NK-92 treated with Interleukin-12 subunit alpha and Interleukin-12 subunit beta, amount 100 ng/mL, for 24 hours (cell line): ENCODE measurements around the gene ALK.

Experiments
- DNase-seq: peaks from one replicate; lab custom pipeline; 2025; lab: John Stamatoyannopoulos, UW

ALK gene

DNA sequence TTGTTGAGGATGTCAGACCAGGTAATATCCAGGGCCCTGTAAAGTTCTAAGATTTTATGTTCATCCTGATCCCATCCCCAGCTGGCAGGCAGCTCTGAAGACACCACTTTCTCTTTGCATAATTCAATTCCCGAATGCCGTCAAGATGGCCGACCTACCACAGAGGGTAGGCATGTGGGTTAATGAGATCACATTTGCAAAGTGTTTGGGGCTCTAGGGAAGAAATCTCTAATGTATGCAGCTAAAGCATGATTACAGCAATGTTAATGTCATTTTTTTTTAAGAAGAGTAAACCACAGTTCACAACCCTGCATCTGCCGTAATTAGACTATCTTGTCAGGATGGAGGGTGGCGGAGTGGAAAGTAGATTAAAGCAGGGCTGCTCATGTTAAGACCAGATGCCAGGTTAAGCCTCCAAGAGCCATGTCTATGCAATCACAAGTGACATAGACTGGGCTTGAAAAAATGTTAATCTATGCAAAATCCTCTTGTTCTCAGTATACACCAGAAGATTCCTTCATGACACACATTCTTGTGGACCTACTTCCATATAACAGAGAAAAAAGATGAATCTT, 131.4 kb downstream of the ALK start:
- no peak for DNase-seq

DNA sequence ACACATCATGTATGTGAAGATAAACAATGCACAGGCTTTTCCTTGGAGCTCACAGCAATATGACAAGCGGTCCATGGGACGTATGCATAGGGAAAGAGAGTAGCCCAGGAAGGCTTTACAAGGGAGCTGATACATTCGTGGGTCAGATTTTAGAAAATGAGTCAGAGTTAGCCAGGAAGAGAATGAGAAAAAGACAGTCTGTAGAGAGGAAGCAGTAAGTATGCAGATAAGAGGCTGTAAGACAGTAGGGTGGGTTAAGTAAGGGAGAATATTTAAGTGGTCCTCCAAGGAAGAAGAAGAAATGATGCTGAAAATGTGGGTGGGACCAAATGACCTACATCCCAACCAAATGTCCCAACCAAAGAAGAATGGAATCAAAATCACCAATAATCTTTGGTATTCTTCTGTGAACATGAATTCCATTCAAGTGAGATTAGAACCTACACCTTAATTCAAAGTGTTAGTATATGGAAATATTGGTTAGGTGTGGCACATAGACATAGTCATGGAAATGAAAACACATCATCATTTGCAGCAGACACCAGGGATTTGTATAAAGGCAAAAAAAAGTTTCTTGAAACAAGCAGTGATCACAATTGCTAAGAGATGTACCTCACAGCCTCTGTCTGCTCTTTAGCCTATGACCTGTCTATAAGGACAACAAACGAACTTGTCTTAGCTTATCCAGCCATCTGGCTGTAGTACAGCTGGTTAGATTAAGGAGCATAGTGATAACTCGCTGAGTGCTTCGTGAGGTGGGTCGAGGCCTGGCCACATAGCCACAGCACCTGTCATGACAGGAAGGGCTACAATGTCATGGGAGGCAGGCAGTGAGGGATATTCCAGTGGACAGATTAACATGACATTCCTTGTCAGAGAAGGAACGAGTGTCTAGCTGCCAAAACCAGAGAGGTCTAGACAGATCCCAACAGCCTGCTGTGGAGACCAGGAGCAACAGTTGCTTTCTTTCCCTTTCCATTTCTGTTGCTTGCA, 133.6 kb downstream of the ALK start:
- DNase-seq: no peak

DNA sequence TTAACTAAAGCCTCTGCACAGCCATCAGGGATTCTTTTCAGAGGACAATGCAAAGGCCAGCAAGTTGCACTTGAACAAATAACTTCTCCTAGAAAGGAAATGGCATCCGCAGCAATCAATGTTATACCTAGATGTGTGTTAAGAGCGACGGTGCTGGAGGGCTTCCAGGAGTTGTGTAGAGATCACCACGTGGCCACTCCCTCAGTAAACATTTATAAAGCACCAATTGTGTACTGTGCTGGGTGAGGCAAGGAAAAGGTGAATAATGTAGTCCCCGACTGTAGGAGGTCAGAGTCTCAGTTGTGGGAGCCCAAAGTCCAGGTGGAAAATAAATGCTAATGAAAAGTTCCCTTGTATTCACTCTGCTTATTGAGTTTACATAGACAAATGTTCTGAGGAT, 135.0 kb downstream of the ALK start:
- no peak for DNase-seq

DNA sequence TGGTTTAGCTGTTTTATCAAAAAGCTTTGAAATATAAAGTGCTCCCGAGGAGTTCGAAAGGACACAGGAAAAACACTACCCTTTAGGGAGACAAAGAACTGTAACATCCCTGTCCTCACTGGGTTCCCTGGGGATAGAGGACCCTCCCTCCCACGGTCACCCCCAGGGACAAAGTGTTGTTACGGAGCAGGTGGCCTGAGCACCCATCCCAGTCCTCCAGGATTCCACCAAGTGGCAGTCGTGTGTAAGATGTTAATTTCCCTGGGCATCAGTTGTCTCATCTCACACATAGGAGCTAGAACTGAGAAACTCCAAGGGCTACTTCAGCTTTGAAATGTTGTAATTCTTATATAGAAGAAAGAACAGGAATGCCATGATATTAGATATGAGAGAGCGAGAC, 137.7 kb downstream of the ALK start:
- no peak for DNase-seq

DNA sequence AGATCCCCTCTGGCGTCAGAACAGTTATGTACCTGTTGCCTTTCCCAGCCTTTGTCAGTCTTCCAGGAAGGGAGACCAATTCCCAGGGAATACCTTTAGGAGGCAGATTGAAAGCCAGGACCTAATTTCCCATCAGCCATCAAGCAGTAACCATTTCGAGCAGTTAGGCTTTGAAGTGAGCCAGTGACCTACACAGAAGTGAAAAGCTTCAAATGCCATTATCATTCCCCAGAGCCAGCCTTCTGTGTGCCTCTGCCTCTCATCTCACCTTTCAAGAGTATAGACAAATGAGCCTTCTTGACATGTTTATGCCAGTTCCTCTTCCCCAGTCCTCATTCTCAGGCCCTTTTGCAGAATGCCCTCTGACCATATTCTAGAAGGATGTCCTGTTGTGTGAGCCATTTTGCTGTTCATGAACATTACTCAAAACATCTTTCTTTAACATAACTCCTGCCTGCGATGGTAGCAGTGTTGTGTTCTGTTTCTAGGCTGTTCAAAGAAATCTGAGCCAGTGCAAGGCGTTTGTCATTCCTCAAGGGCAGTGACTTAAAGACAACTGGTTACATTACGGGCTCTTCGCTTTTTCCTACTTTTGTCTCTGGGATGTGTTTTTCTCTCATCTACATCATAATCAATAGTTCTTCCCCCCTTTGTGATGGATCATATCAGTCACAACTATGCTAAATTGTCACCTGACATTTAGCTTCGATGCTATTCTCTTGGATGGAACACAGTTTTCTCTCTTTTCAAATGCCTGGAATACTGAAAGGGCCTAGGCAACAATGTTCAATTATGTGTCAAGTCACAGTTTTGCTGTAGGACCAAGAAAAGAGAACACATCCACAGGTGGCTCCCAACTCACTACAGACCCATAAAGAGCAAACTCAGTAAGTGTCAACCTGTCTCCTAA, 138.6 kb downstream of the ALK start:
- no peak for DNase-seq

DNA sequence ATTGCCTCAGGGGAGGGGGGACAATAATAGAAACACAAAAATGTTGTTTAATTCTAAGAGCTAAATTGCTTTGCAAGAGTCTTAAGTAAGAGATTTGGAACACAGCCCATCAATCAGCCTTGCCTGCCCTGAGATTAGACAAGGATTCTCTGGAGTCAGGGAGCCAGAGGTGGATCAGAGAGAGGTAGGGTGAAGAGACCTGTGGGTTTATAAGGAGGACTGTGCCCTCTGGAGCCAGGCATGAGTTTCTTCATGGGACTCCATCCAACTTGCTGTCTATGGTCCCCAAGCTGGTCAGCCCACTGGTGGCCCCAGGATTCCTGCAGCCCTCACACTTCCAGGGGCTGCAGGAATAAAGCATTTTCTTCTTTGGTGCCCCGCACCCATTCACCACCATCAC, 139.3 kb downstream of the ALK start:
- no peak for DNase-seq

DNA sequence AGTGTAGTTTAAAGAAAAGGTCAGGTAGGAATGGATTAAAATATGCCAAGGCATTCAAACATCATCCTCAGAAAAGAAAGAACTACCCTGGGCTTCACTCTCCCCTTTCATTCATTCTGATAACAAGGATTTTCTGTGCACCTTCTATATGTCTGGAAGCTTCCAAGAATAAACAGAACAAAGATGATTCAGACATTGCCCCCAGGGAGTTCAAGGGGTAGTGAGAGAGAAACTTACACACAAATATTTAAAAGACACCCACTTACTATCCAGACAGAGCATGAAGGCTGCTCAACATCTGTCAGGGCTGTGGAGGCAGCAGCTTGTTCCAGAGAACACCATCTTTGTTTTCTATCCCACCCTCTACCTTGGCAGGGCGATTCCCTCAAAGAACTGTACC, 140.5 kb downstream of the ALK start:
- DNase-seq: no peak

DNA sequence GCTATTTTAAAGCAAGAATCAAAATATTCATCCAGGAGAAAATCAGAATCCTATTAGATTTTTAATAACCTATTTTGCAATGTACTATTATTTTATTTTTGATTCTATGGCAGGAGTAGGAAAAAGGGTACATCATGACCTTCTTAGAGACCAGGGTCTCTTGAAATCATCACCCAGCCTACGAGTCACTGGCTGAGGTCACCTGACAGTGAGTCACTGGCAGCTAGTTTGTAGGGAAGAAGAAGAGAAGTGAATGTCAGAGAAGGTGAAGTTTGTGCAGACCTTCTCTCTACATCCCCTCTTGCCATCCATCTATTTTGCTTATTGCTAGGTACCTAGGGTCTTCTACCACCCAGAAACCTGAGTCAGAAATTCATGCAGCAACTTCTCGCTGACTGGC, 144.2 kb downstream of the ALK start:
- no peak for DNase-seq

DNA sequence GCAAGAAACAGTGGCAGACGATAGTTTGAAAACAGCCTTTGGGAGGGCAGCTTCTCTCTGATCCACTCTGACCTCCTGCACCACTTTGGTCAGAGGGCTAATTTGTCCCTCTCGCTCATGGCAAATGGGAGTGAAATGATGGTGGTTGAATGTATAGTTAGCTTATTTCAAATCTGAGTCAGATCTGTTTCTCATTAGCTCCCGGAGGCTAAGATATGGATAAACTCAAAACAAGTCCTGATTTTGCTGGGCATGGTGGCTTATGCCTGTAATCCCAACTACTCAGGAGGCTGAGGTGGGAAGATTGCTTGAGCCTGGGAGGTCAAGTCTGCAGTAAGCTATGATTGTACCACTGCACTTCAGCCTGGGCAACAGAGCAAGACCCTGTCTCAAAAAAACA, 145.0 kb downstream of the ALK start:
- DNase-seq: no peak

DNA sequence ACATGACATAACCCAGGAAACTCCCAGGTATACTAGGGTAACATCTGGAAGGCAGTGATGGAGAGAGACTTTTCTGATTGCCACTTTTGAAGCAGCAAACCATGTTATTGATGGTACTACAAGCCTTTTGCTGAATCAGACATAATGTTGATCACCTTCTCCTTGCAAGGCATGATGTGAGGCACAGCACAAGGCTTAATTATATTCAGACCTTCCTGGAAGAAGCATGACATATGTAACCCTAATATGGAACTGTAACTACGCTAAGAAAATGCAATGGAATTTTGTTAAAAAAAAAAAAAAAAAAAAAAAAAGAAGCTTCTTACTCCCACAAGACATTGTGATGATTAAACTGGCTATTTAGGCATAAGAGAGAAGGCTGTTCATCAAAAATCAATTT, 145.4 kb downstream of the ALK start:
- DNase-seq: no peak

DNA sequence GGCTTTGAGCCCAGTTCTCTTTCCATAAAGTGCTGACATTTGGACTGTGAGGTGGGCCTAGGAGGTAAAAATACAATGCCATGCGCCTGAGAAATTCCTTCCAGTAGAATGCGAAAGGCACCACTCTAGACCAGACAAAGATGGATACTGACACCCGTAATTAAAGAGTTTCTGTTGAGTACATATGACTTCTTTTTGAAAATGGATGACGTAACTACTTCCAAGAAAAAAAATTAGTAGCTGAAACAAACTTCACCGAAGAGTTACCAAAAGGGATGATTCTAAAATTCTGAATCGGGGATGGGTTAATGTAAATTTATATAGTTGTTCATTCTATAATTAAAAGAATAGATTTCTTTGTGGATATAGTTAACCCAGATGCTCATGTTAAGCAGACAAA, 146.8 kb downstream of the ALK start:
- DNase-seq: no peak

DNA sequence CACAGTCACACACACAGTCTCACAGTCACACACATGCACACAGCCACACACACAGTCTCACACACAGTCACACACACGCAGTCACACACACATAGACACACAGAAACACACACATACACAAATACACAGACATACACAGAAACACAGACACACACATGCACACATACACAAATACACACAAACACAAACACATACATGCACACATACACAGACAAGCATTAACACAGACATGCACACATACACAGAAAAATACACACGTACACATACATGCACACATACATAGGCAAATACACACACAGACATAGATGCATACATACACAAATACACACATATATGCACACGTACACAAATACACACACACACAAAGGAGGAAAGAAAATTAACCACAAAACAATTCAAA, 150.5 kb downstream of the ALK start:
- DNase-seq: no peak

DNA sequence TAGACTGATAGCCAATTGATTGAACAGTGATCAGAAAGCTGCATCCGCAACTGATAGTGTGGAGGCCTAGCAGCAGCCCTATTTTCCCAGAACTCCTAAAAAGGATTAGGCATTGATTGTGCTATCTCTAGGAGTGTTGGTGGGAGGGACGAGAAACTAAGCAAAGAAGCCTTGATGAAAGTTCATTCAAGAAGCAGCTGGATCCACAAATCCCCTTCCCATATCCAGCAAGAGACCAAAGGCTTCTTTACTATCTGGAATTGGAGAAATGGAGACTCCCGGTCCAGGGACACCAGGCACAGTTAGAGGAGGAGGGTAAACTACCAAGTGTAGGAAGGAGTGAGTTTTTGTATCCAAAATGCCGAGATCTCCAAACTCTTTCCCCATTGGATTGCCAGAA, 151.5 kb downstream of the ALK start:
- no peak for DNase-seq

DNA sequence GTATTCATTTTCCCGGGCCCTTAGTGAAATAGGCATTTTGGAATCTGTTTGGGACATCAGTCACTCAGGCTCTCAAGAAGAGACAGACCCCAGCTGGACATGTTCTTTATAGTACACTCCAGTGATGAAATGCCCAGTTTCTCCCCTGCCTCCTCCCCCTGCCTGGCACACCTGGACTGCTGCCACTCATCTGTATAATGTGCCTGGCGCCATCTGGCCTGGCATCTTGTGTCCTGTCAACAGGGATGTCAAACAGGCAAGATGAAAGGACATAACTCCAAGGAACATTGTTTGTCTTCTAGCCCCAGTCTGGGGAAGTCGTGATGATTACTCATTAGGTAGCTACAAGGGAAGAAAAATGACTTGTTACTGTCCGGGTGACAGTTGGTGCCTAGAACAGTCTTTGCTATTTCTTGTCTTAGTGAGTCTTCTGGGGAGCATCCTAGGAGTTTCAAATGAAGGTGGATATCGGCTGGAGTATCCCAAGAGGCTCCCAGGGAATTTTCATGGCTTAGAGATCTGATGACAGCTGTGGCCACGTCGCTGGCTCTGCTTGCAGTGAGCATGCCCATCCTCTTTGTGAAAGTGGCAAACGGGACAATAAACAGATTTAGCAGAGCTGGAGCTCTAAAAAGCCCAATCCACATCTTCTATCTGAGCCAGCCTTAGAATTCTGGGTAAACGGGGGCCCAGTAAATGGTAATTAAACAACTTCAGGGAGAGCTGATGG, 153.6 kb downstream of the ALK start:
- DNase-seq: no peak

DNA sequence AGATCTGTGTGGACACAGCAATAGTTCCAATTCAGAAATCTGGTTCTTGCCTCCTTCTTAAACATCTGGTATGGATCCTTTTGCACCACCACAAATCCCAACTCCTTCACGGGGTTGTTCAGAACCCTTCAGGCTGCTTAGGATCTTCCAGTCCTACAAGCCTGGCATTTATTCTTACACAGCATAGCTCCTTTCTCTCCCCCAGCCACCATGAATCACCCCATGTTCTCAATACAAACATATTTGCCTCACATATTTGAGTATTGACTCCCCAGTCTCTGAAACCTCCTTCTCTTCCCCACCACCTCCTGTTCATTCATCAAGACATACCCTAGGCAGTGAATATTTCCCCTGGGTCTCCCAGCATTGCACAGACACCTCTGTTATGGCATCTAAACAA, 155.2 kb downstream of the ALK start:
- DNase-seq: no peak

DNA sequence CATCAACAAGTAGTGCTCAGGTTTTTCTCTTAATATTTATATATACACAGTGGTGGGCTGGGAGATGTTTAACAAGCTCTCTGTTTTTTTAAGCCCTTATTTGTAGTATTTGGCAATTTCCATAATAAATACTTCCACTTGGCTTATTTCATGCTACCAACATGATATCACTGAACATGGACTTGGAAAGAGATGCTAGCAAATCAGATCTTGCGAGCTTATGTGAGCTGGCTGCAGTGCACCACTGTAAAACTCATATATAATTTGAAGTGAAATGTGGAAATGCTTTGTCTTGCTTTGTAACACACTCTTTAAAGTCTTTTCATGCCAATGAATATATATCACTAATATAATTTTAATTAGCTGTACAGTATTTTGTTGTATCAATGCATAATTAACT, 155.7 kb downstream of the ALK start:
- DNase-seq: no peak

DNA sequence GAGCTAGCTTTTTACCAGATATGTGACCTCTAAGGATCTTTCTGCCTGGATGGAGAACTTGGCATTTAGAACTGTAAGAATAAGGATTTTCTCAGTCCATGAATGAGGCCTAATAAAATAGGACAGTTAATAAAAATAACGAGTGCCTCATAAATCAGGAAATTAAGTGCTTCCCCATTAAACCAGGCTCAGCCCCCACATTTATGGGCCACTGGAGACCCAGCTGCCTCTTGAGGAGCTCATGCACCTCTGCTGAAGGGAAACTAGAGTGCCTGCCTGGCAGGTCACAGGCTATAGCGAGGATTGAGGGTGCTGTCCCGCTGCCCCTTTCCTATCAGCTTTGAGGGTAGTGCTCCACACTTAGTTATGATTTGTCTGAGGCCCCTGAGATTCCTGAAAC, 158.0 kb downstream of the ALK start:
- DNase-seq: no peak

DNA sequence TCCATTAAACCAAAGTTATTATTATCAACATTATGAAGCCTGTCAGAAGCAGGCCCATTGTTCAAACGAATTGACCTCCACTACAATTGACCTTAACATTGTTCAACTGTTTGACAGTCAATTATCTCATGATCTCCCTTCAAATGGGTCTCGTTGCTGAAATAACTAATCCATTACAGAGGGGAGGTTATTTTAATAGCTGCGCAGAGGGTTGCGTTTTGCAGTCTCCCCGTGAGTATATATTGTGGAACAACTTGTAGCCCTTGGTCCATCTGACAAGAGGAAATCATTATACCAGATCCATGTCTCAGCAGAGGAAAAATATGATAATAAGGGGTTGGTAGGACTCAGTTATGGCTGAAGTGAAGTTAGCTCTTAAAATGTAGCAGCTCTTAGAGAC, 159.1 kb downstream of the ALK start:
- no peak for DNase-seq

DNA sequence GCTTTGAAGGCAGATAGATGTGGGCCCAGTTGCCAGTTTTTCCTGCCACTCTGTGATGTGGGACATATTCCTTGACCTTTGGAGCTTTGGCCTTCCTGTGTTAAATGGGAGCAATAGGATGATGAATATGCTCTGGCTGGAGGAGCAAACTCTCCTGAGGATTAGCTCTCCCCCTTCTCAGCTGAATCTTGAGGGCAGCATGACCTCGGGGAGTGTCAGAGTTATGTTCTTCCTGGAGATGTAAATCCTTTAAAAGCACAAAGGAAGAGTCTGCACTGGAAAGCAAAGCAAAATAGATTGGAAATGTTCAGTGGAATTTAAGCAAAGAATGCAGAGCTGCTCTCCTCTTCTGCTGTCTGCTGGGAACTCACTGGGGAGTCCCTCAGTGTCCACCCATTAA, 160.1 kb downstream of the ALK start:
- DNase-seq: no peak

DNA sequence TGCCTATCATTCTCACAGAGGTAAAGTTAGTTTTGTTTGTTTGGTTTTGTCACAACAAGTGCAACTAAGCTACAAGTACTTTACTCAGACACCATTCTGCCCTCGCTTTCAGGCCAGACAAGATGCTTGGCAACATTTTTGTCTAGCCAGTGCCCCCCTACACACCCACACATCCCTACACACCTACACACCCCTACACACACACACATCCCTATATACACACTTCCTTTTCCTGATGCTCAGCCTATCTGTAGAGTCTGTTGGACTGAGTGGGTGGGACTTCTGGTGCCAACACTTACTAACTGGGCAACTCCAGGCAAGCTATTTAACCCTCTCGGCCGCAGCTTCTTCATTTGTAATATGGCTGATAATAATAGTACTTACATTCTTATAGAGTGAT, 161.4 kb downstream of the ALK start:
- no peak for DNase-seq

DNA sequence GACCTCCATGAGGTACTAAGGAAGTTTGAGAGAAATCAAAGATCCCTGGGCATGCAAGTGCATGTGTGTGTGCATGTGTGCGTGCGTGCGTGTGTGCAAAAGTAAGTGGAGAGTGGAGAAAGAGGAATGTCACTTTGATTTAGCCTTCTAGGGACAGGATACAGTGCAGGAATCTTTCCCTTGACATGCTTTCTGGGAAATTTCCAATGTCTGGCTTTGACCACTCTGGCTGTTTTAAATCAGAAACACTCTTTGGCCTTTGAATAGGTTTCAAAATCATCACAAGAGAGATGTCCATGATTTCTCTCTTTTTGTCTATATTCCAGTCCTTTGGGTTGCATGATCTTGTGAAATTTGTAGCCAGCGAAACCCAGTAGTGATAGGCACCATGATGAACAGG, 162.0 kb downstream of the ALK start:
- DNase-seq: no peak

DNA sequence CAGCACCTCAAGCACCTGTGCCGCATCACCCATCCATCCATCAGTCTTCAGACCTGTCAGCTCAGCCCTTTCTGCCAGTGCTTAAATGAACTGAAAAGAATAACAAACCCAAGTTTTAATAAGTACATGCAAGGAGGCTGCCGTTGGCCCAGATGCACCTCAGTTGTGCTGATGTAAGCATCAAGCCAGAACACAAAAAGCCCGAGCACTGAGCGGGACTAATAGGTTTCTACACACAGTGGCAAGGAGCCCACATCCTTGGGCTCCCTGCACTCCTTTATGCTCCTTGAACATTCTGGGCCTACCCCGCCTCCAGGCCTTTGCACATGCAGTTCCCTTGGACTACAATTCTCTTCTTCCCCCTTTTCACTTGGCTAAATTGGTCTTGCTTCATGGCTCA, 165.6 kb downstream of the ALK start:
- DNase-seq: no peak
